ENCODE measurements around the gene SMARCC2. TPM values are rescaled to one million over a fixed set of nuclear protein-coding genes. Genes with fewer than 3 reads are reported as not detected.
A peak's percentile ranks its signal among the peaks of the same experiment; 100 is the strongest.

The SMARCC2 gene
- total RNA-seq, 1 donor from 2014 or later: 43.9 TPM

GRCh38 chr12:56152756-56153677 is 36.3 kb downstream of the SMARCC2 start:
- TF ChIP-seq CTCF (conservative IDR thresholded peaks at IDR 0.05; ENCODE audit: low read depth, low read length): no peak
- peak overlapping the region; percentile 86 for H3K4me3 ChIP-seq (ENCODE audit: low read depth, low read length)
- no peak for DNase-seq (ENCODE audit: low read depth)

- no peak for DNase-seq (ENCODE audit: low read depth)
- H3K4me3 ChIP-seq (ENCODE audit: low read depth, low read length): peak within 1 kb of the TSS; percentile 86
- no peak for TF ChIP-seq CTCF (conservative IDR thresholded peaks at IDR 0.05; ENCODE audit: low read depth, low read length)
Observed at GRCh38 chr12:56152132-56152755, 37.0 kb downstream of the SMARCC2 start, which contains the start of gene MYL6B. Gene MYL6B (plus strand): TSS chr12:56152587. CDS start chr12:56153919, 1,332 bp downstream.

- DNase-seq (ENCODE audit: low read depth): no peak
- peak overlapping the region; percentile 86 for H3K4me3 ChIP-seq (ENCODE audit: low read depth, low read length)
- TF ChIP-seq CTCF (conservative IDR thresholded peaks at IDR 0.05; ENCODE audit: low read depth, low read length): peak; percentile 59
Observed at GRCh38 chr12:56151672-56152131, 37.6 kb downstream of the SMARCC2 start.

- no peak for TF ChIP-seq CTCF (conservative IDR thresholded peaks at IDR 0.05; ENCODE audit: low read depth, low read length)
- DNase-seq (ENCODE audit: low read depth): no peak
- H3K4me3 ChIP-seq (ENCODE audit: low read depth, low read length): no peak overlapping the region
Observed at GRCh38 chr12:56150563-56150962, 38.7 kb downstream of the SMARCC2 start.

- no peak for DNase-seq (ENCODE audit: low read depth)
- no peak overlapping the region for H3K4me3 ChIP-seq (ENCODE audit: low read depth, low read length)
- no peak for TF ChIP-seq CTCF (conservative IDR thresholded peaks at IDR 0.05; ENCODE audit: low read depth, low read length)
Observed at GRCh38 chr12:56146492-56147460, 42.5 kb downstream of the SMARCC2 start.

GRCh38 chr12:56145217-56145616 is 44.1 kb downstream of the SMARCC2 start:
- no peak for DNase-seq (ENCODE audit: low read depth)
- no peak for TF ChIP-seq CTCF (conservative IDR thresholded peaks at IDR 0.05; ENCODE audit: low read depth, low read length)

More at GRCh38 chr12:56145217-56145616, 44.1 kb downstream of the SMARCC2 start:
- no peak overlapping the region for H3K4me3 ChIP-seq (ENCODE audit: low read depth, low read length)
